NCI-H510A (cell line): ENCODE measurements around the gene TP73.

Source experiments
- DNase-seq: peaks from one replicate; lab custom pipeline; 2025; lab: John Stamatoyannopoulos, UW

Gene TP73

GRCh38 chr1:3729594-3730542, 77.6 kb downstream of the TP73 start:
- DNase-seq, result no peak

- DNase-seq, result no peak
Measured at GRCh38 chr1:3730543-3731247, 78.4 kb downstream of the TP73 start.

- DNase-seq, result no peak
Measured at GRCh38 chr1:3731583-3732433, 79.5 kb downstream of the TP73 start.

GRCh38 chr1:3732434-3733093, 80.2 kb downstream of the TP73 start:
- no peak for DNase-seq

GRCh38 chr1:3733094-3733882, 81.0 kb downstream of the TP73 start:
- DNase-seq, result no peak

GRCh38 chr1:3733883-3734589, 81.7 kb downstream of the TP73 start:
- DNase-seq, result no peak

DNA sequence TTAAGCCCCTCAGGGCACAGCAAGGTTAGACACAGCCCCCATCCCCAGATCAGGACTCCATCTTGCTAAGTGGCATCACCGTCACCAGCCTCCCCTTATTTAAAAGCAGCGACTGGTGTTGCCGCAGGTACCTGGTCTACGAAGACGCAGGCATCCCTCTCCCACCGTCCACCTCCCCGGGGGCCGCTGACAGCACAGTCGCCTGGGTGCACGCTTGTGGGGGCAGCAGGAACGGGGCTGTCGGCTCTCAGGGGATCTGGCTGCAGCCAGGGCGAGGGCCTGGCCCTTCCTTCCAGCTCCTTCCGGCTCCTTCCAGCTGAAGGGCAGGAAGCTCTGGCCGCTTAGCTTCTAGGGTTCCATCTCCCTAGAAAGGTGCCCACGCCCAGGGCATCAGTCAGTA, 82.3 kb downstream of the TP73 start:
- DNase-seq, result no peak

GRCh38 chr1:3735027-3735681, 82.8 kb downstream of the TP73 start:
- DNase-seq, result no peak

GRCh38 chr1:3735688-3736087, 83.4 kb downstream of the TP73 start:
- DNase-seq, result no peak

DNA sequence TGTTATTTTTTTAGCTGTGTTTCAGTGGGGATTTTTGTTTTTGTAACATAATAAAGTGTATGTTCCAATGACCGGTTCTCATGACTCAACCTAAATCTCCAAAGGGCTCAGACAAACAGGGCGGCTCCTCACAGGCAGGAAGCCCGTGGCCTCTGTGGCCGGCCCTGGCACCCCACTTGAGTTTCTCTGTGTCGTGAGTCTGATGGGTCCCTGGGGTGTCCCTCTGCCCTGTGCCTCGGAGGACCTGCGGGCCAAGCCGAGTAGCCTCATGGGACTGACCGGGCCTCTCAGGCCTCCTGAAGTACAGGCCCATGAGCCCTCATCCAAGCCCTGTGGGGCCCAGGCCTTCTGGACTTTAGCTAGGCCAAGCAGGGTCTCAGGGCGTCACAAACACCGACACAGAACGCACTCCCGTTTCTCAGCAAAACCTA, 83.8 kb downstream of the TP73 start:
- no peak for DNase-seq

GRCh38 chr1:3736708-3737107, 84.4 kb downstream of the TP73 start:
- DNase-seq, result no peak

GRCh38 chr1:3738943-3739342, 86.6 kb downstream of the TP73 start:
- DNase-seq, result no peak

DNA sequence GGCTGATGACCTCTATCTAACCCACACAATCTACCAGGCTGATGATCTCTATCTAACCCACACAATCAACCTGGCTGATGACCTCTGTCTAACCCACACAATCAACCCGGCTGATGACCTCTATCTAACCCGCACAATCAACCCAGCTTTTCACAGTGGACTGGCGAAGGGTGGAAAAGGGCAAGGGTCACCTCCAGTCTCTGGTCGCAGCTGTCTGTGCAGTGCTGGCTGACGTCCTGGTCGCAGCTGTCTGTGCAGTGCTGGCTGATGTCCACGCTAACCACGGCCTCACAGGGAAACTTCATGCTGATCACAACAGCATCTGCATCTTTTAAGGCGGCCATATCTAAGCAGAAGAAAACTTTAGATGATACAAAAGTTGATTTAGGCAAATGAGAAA, 87.7 kb downstream of the TP73 start:
- no peak for DNase-seq

DNA sequence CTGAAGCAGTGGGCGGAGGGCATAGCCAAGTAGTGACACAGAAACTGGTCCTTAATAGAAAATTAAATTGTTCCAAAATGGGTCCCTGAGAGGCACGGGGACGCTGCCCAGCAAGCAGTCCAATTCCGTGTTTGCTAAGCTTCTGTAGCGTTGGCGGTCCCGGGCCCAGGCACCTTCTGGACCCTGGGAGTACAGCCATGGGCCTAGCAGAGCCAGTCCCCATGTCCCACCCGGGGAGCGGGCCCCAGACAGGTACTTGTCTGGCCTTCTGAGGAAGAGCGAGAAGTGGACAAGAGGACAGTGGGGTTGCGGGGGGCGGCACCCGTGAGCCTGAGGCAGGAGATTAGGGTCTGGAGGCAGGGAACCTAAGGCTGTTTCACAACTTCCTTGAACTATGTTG, 88.4 kb downstream of the TP73 start:
- DNase-seq, result no peak

GRCh38 chr1:3741566-3742438, 89.5 kb downstream of the TP73 start:
- DNase-seq, result no peak

- DNase-seq, result no peak
Measured at GRCh38 chr1:3742439-3743298, 90.4 kb downstream of the TP73 start.

- no peak for DNase-seq
Measured at GRCh38 chr1:3743421-3743820, 91.1 kb downstream of the TP73 start.

- DNase-seq, result no peak
Measured at GRCh38 chr1:3743826-3744225, 91.5 kb downstream of the TP73 start.
